ENCODE measurements around the gene C1orf74. TPM values are rescaled to one million over a fixed set of nuclear protein-coding genes. Genes with fewer than 3 reads are reported as not detected.

The C1orf74 gene
- polyA plus RNA-seq, 1 of the 3 experiments (the other 2 are of a cell fraction): 1.5 TPM

- no peak for TF ChIP-seq FOXJ3 (CRISPR knock-in tag; IDR thresholded peaks at IDR 0.05)
- TF ChIP-seq SIN3A (IDR thresholded peaks at IDR 0.05; ENCODE audit: borderline replicate concordance, low read depth, low read length): no peak
- TF ChIP-seq SMC3 (IDR thresholded peaks at IDR 0.05; ENCODE audit: low read depth, low read length): no peak
- no peak for TF ChIP-seq EP300 (IDR thresholded peaks at IDR 0.05; ENCODE audit: borderline replicate concordance in 1 of 2, low read depth in 1 of 2, low read length in 1 of 2)
- no peak for TF ChIP-seq ZBTB33 (IDR thresholded peaks at IDR 0.05; ENCODE audit: borderline replicate concordance, low read depth)
- no peak for TF ChIP-seq USF1 (IDR thresholded peaks at IDR 0.05; ENCODE audit: borderline replicate concordance, low read depth)
- TF ChIP-seq FOXM1 (IDR thresholded peaks at IDR 0.05; ENCODE audit: low read depth): no peak
- TF ChIP-seq TCF12 (IDR thresholded peaks at IDR 0.05): no peak
- H3K4me2 ChIP-seq: no peak overlapping the region
- no peaks in the 10 kb centered on the region for H3K79me2 ChIP-seq (ENCODE audit: insufficient read depth)
- no peaks in the 10 kb centered on the region for H3K27me3 ChIP-seq (ENCODE audit: insufficient read depth)
- peaks cover 16 to 33% of the 10 kb centered on the region in 2 experiments for H3K4me1 ChIP-seq (ENCODE audit: control insufficient read depth in 1 of 2, insufficient read depth in 2 of 2, low read depth in 1 of 2, low read length in 1 of 2)
- no peak for DNase-seq
- POLR2A ChIA-PET: no interaction called here
- no peaks in the 10 kb centered on the region for H4K20me1 ChIP-seq (ENCODE audit: insufficient read depth)
- no peak overlapping the region for H3K9ac ChIP-seq
- H3K9me2 ChIP-seq: no peaks in the 10 kb centered on the region
- CTCF ChIA-PET: interaction anchor here (2.1 kb wide), 1 partner anchor 16 kb away, joined by 5 read pairs; no protein-coding TSS in a partner anchor
- H3K4me3 ChIP-seq (ENCODE audit: low read depth in 2 of 2, low read length in 1 of 2): no peak overlapping the region
- no peaks in the 10 kb centered on the region for H3K36me3 ChIP-seq (replicated peaks in 1 of 2; ENCODE audit: control insufficient read depth in 1 of 2, insufficient read depth in 2 of 2, low read length in 1 of 2)
- H2AFZ ChIP-seq (ENCODE audit: low read depth): peak overlapping the region; percentile 9; the same call in 1 of the 2 replicates
- WGBS (ENCODE audit: low lambda C conversion rate): 72% methylated on average over 4 of the region's 4 CpGs
- no peaks in the 10 kb centered on the region for H3K9me3 ChIP-seq
- H3F3A ChIP-seq (replicated peaks; ENCODE audit: insufficient read depth): peaks cover 14% of the 10 kb centered on the region
- H3K27ac ChIP-seq (ENCODE audit: low read depth in 2 of 2, low read length in 1 of 2): peak overlapping the region in 1 of 2 experiments; percentile 55; a peak in 2 of 4 replicates
These were observed 37.8 kb downstream of the C1orf74 start for GRCh38 chr1:209746451-209747165.

- Histone ChIP-seq H3K9me2 (no peaks in the 10 kb centered on the region), H3K9me3 (no peaks in the 10 kb centered on the region), H3K27me3 (ENCODE audit: insufficient read depth) (no peaks in the 10 kb centered on the region), H3K9ac (no peak overlapping the region), H3K4me2 (peak overlapping the region; percentile 19), H4K20me1 (ENCODE audit: insufficient read depth) (no peaks in the 10 kb centered on the region), H2AFZ (ENCODE audit: low read depth) (peak overlapping the region; percentile 32; the same call in 1 of the 2 replicates), H3K4me1 (ENCODE audit: control insufficient read depth in 1 of 2, insufficient read depth in 2 of 2, low read depth in 1 of 2, low read length in 1 of 2) (peaks cover 8 to 25% of the 10 kb centered on the region in 2 experiments), H3F3A (replicated peaks; ENCODE audit: insufficient read depth) (peaks cover 9% of the 10 kb centered on the region), H3K79me2 (ENCODE audit: insufficient read depth) (no peaks in the 10 kb centered on the region), H3K27ac (ENCODE audit: low read depth in 2 of 2, low read length in 1 of 2) (peak overlapping the region in 1 of 2 experiments; percentile 85; a peak in 2 of 4 replicates), H3K36me3 (replicated peaks in 1 of 2; ENCODE audit: control insufficient read depth in 1 of 2, insufficient read depth in 2 of 2, low read length in 1 of 2) (no peaks in the 10 kb centered on the region), H3K4me3 (ENCODE audit: low read depth in 2 of 2, low read length in 1 of 2) (no peak overlapping the region)
- WGBS (ENCODE audit: low lambda C conversion rate): 59% methylated on average over 2 of the region's 2 CpGs
- POLR2A ChIA-PET: no interaction called here
- CTCF ChIA-PET: no interaction called here
- no peak for DNase-seq
- peak; percentile 49; the same call in 1 of the 2 replicates for TF ChIP-seq TCF12 (IDR thresholded peaks at IDR 0.05)
- peak; percentile 71 for TF ChIP-seq NFIC (IDR thresholded peaks at IDR 0.05; ENCODE audit: borderline replicate concordance)
- peak; percentile 54; the same call in 1 of the 2 replicates for TF ChIP-seq MAX (IDR thresholded peaks at IDR 0.05; ENCODE audit: low read depth)
- TF ChIP-seq PBX3 (IDR thresholded peaks at IDR 0.05): peak; percentile 65
- TF ChIP-seq CHD2 (IDR thresholded peaks at IDR 0.05; ENCODE audit: low read length, partially characterized antibody): no peak
- TF ChIP-seq ELF1 (IDR thresholded peaks at IDR 0.05): no peak
- TF ChIP-seq FOXM1 (IDR thresholded peaks at IDR 0.05; ENCODE audit: low read depth): no peak
- no peak for TF ChIP-seq FOXJ3 (CRISPR knock-in tag; IDR thresholded peaks at IDR 0.05)
- no peak for TF ChIP-seq YY1 (IDR thresholded peaks at IDR 0.05; ENCODE audit: low read depth)
- TF ChIP-seq RAD21 (IDR thresholded peaks at IDR 0.05; ENCODE audit: low read length): no peak
- no peak for TF ChIP-seq USF2 (IDR thresholded peaks at IDR 0.05; ENCODE audit: borderline replicate concordance, low read depth, low read length)
- TF ChIP-seq EP300 (IDR thresholded peaks at IDR 0.05; ENCODE audit: borderline replicate concordance in 1 of 2, low read depth in 1 of 2, low read length in 1 of 2): 0 out of 4 replicates have a peak, but pooled peaks of 1 of the 2 experiments have one; percentile 30
These were observed 41.2 kb downstream of the C1orf74 start for GRCh38 chr1:209743145-209743482.
